Right kidney (tissue), 1 donor: Measurements from ENCODE around the gene PLA2G6.

Experiments
- DNase-seq: peaks from one replicate; pipeline ENCODE4 v3.0.0-alpha.2; 2016

Gene PLA2G6

DNA sequence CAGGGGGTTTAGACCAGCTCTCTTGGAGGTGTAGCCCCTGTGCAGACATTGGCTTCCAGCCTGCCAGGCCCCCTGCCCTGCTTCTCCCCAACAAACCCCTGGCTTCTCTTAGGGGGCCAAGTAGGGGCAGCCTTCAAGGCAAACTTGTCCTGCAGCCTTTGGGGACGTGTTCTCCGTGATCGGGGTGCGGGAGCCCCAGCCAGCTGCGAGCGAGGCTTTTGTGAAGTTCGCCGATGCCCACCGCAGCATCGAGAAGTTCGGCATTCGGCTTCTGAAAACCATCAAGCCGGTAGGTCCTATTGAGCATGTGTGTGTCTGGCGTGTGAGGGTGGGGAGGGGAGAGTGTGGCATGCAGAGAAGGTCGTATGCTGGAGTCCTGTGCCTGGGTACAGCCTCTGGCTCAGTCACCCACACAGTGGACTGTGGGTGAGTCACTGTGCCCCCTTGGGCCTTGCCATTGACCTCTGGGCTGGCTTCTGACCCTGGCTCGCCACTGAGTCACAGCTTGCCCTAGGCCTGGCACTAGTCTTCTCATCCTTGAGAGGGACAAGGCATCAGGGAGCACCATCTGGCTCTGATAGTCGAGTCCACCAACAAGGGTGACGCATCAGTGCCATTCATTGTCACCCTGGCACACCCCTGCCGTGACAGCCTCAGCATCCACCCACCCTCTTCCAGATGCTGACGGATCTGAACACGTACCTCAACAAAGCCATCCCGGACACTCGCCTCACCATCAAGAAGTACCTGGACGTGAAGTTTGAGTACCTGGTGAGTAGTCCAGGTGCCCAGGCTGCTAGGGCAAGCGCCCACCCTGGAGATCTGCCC is 109.1 kb downstream of the PLA2G6 start:
- DNase-seq = no peak

DNA sequence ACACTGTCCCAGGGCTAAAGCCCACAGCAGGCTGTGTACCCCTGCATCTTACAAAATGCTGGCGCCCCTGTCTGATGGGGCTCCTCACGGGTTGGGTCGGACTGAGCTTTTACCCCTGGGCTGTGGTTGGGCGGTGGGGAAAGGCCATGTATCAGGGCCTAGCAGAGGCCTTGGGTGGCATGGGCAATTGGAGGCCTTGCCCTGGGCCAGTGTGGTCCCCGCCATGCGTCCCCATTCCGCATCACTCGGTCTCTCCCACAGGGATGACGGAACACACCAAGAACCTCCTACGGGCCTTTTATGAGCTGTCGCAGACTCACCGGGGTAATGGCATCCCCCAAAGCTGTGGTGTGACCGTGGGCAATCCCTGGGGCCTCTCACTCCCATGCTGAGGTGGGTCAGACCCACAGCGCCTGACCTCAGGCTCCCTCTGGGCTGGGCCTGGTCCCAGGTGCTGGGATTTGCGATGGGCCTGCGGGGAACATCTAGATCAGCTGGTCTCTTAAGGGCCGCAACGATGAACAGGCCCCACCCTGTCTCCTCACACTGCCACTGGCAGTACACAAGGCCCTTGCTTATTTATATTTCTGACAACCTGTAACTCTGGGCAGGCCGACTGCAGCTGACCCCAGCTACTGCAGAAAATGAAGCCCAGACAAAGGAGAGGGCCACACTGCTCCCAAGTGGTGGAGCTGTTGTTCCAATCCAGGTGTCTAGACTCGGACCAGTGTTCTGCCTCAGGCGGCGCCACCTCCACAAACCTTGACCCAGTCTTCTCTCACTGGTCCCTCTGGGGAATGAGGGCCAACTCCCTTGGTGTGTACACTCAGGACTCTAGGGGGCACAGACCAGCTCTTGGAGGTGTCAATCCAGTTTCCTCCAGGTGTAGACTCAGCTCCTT is 110.0 kb downstream of the PLA2G6 start:
- no peak for DNase-seq

DNA sequence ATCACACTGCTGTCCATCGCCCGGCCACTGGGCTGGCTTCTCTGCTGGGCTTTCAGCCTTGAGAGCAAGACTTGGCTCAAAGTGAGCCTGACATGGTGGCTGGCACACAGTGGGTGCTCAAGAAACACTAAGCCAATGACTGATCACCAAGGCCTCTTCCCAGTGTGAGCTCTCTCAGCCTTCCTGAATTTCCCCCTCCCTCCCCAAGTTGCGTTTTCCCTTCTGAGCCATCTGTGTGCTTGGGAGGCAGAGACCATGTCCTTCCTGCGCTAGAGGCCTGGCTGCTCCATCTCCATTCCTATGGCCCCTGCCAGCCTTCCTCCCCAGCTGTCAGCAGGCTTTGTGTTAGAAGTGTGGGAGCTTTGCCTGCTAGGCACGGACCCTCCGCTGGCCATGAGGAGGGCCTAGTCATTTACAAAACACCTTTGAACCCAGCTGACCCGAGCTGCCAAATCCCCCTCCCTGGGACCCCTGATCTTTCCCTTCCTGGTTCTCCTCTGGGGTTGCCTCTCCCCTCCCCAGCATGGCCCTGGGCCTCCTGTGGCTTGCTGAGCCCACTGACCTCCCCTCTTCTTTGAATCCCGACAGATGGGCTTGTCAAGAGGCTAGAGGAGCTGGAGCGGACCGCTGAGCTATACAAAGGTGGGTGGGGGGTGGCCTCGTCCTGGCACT is 111.2 kb downstream of the PLA2G6 start:
- no peak for DNase-seq

DNA sequence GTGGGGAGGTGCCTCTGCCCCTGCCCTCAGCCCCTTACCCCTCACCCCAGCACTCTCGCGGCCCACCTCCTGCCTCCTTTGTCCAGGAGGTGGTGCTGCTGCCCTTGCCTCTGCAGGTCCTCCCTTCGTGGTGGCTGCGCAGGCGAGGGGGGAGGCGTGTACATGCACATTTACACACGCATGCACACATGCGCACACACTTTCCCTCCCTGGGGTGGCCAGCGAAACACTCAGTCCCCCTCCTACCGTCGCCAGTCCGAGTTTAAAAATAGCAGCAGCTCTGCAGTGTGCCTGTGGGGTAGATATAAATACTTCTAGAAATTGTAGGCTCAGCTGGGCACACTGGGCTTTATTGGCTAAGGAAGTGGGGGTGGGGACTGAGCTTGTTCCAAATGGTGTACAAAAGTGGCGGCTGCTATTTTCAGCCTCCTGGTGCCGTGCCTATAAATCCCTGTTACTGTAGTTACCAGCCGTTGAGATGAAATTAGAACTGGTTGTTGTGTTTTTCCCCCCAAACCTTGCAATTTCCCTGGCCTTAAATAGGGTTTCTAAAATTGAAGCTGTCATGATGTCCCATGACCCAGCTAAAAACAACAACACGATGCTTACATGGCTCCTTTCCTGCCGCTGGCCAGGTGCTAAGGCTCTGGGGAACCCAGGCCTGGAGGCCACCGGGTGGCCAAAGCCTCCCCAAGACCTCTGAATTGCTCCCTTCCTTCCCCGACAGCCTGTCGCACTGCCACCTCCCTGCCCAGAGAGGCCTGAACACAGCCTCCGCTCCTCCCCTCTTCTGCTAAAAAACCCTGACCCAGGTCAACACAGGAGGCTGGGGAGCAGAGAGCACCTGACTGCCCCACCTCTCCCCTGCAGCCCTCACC is 112.0 kb downstream of the PLA2G6 start:
- no peak for DNase-seq

DNA sequence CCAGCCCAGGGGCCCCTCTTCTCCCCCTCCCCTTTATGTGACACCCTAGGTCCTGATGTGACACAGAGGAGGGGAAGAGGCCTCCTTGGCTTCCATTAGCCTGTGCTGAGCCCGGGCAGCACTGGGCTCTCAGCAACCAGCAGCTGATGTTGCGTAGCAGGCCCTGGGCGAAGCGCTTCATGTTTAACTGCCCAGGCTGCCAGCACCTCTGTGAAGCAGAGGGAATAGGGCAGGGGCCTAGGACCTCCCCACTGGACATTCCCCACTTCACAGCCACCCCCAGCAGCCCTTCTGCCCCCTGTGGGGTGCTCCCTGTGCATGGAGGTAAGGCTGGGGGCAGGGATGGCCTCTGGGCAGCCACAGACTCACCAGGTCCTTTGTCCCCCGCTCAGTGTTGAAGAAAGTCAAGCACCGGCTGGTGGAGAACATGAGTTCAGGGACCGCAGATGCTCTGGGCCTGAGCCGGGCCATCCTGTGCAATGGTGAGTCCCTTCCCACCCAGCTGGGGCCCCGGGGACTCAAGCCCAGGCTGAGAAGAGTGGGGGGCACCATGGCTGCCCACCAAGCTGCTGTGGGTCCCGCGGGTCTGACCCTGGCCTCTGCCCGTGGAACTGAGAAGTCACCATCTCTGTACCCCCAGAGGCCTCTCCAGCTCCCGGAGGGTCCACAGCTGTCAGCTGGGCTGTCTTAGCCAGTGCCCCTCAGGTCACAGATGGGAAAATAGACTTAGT is 112.8 kb downstream of the PLA2G6 start:
- DNase-seq = no peak

DNA sequence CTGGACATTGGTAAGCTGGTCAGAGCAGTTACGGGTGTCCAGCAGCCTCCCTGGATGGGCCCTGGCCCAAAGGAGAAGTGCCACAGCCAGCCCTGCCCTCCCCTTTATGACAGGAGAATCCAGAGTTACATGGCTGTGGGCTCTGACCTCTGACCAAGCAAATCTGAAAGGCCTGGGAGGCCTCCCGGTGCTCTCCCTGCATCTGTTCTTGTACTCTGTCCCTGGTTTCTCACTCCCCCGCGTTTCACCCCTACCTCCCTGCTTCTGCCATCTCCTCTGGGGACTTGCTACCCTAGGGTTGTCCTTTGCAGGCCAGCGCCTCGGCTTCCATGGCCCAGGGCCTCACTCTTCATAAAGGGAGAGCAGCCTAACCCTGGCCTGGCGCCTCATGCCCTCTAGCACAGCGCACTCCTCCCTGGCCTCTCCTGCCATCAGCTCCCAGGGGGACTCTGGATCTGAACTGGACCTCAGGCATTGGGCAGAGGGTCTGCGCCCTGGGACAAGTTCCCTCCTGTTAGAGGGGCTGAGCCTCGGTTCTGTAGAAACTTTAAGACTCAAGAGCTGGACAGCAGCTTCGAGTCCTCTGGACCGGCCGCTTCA is 113.8 kb downstream of the PLA2G6 start:
- DNase-seq = no peak

DNA sequence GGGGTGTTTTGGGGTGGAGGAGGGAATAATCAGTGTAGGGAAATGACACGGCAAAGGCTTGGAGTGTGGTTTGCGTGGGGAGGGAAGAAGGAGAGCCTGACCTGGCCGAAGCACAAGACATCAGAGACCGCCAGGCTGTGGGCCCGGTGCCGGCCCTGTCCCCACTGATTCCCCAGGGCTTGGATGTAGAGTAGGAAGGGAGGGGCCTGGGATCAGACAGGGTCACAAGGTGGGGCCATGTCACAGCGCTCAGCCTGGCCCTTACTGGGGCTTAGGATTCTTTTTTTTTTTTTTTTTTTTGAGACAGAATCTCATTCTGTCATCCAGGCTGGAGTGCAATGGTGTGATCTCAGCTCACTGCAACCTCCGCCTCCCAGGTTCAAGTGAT is 114.6 kb downstream of the PLA2G6 start:
- DNase-seq = no peak

DNA sequence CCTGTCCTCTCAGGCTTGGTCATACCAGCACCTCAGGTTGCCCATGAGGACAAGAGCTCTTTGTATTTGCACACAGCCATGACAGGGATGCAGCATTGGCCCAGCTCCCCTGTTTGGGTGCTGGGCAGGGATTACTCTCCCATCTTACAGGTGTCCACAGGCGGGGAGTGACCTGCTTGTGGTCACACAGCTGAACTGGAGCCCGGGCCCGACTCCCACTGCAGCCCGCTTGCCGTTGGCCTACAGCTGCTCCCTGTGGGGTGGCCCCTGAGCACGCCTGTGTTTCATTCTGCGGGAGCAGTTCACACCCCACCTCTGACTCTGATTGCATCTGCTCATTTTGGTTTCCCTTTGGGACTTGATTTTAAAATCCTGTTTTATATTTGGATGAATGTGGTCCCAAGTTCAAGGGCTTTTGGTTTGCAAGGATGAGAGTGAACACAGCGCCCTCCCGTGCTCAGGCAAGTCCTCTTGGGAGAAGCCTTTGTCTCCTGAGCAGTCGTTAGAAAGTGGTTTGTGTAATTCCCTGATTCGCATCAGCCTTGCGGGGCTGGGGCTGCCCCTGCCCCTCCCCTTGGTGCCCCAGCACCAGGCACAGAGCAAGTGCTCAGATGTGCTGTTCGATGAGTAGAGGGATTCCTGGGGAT is 115.1 kb downstream of the PLA2G6 start:
- DNase-seq = no peak

DNA sequence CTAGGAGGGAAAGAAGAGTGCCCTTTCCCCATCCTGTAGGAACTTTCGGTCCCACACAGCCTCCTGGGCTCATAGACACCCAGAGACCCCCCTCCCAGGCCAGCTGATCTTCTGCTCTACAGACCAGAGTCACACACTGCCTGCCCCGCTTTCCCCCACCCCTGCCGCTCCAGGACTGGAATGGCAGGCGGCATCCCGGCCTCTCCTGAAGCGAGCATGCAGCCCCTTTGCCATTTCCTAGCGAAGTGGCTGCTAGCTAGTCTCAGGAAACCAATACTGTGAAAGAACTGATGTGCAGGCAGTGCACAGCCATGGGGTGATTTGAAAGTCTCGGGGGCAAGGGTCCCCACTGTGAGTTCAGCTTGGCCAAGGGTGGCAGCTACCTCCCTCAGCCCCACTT is 116.1 kb downstream of the PLA2G6 start:
- no peak for DNase-seq

DNA sequence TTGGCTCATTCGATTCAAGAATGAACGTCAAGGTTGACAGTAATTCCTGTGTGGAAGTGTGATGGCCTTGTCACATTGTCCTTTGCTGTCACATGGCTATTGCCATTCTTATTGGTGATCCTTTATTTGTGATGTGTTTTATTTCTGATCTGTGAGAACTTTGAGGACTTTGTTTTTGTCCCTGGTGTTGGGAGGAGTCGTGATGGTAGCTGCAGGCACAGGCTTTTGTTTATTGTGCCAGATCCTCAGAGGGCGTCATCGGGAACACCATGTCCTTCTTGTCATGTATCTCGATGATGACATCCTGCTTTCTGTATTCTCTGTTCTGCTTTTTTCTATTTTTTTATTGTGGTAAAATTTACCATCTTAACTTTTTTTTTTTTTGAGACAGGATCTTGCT is 118.8 kb downstream of the PLA2G6 start:
- no peak for DNase-seq
